ENCODE measurements around the gene OCIAD1. TPM values are rescaled to one million over a fixed set of nuclear protein-coding genes. Genes with fewer than 3 reads are reported as not detected.

Gene OCIAD1
- total RNA-seq, 4 donors from 2014 or later: 63.3 to 97.7 (median 77.8) TPM

DNA sequence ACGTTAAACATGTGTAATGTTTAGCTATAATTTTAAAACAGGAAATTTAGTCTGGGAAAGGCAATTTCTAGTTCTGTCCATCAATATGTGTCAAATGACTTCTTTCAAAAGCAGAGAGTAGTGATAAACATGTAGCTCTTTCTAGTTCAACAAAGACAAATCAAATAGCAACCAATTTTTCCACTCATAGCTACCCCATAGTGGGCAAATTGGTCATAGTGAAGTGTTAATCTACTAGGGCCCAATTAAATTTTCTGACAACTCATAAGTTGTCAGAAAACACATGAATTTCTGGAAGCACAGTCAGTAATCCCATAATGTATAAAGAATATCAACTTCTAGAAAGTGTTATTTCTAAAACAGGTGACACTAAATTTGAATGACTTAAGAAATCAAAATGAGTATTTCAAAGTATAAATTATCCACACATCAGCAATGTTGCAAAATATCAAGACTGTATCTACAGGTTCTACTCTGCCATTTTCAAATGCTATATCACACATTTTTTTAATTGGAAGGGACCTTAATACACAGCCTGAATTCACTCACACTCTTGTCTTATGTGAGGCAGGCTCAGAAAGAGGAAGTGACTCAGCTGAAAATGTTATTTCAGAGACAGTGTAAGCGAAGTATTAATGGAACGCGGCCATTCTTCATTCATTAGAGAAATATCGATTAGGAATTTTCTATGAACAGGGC lies 68.0 kb downstream of the OCIAD1 start:
- no peak for TF ChIP-seq POLR2A (IDR thresholded peaks at IDR 0.05)
- TF ChIP-seq, protein P1, sequence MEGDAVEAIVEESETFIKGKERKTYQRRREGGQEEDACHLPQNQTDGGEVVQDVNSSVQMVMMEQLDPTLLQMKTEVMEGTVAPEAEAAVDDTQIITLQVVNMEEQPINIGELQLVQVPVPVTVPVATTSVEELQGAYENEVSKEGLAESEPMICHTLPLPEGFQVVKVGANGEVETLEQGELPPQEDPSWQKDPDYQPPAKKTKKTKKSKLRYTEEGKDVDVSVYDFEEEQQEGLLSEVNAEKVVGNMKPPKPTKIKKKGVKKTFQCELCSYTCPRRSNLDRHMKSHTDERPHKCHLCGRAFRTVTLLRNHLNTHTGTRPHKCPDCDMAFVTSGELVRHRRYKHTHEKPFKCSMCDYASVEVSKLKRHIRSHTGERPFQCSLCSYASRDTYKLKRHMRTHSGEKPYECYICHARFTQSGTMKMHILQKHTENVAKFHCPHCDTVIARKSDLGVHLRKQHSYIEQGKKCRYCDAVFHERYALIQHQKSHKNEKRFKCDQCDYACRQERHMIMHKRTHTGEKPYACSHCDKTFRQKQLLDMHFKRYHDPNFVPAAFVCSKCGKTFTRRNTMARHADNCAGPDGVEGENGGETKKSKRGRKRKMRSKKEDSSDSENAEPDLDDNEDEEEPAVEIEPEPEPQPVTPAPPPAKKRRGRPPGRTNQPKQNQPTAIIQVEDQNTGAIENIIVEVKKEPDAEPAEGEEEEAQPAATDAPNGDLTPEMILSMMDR (IDR thresholded peaks at IDR 0.05): no peak
- WGBS, 2 donors: 60 to 82% methylated on average over 5 of the region's 5 CpGs
- Histone ChIP-seq H3K27ac (no peak overlapping the region), H3K9me3 (no peaks in the 10 kb centered on the region), H3K4me1 (peaks cover 0 to 20% (median 4%) of the 10 kb centered on the region in 3 donors), H3K4me3 (no peak overlapping the region), H3K36me3 (peaks cover 0 to 73% (median 0%) of the 10 kb centered on the region in 3 donors), H3K27me3 (no peaks in the 10 kb centered on the region)
- DNase-seq: no peak
- intact Hi-C loops (cut with DNase I): no loop called here

DNA sequence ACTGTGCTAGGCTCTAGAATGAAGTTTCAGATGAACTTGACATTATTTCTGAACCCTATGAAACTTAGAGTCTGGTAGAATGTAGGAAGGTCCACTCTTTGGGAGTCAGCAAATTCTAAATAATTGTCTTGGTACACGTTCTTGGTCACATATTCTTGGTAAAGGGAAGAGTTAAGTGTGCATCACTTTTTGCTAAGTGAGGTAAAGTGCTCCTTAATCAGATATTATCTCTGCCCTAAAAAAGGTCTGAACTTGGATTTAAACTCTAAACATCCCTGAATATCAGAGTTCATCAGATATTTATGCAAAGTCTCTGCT lies 68.5 kb downstream of the OCIAD1 start:
- DNase-seq: no peak
- no peak overlapping the region for H3K27ac ChIP-seq
- H3K36me3 ChIP-seq: peaks cover 0 to 78% (median 0%) of the 10 kb centered on the region in 3 donors
- H3K4me3 ChIP-seq: no peak overlapping the region
- TF ChIP-seq, protein P1 (IDR thresholded peaks at IDR 0.05): no peak
- no peak for TF ChIP-seq POLR2A (IDR thresholded peaks at IDR 0.05)
- WGBS, 2 donors: 63 to 68% methylated on average over 1 of the region's 1 CpG
- H3K4me1 ChIP-seq: peaks cover 0 to 23% (median 4%) of the 10 kb centered on the region in 3 donors
- no peaks in the 10 kb centered on the region for H3K9me3 ChIP-seq
- intact Hi-C loops (cut with DNase I): no loop called here
- H3K27me3 ChIP-seq: no peaks in the 10 kb centered on the region

DNA sequence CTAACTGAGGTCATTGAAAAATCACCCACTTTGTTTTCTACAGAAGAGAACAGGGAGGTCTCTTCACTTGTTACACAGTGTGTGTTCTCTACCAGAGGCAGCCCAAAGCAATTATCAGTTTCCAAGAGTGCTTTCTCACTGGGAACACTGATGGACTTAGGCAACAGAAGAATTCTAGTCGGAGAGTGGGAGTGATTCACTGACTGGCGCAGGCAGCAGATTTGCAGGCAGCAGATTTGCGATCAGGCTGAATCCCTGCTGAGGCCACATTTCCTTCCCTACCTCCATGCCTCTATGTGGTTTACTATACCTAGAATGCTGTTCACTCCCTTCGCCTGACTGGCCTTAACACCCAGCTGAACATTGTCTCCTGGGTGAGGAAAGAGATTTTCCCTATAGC lies 69.1 kb downstream of the OCIAD1 start:
- peaks cover 0 to 74% (median 0%) of the 10 kb centered on the region in 3 donors for H3K36me3 ChIP-seq
- WGBS, 2 donors: 66 to 84% methylated on average over 4 of the region's 4 CpGs
- intact Hi-C loops (cut with DNase I): no loop called here
- no peak overlapping the region for H3K4me3 ChIP-seq
- H3K4me1 ChIP-seq: peaks cover 0 to 24% (median 4%) of the 10 kb centered on the region in 3 donors
- TF ChIP-seq, protein P1 (IDR thresholded peaks at IDR 0.05): no peak
- TF ChIP-seq POLR2A (IDR thresholded peaks at IDR 0.05): no peak
- no peak for DNase-seq
- H3K27ac ChIP-seq: no peak overlapping the region
- no peaks in the 10 kb centered on the region for H3K9me3 ChIP-seq
- H3K27me3 ChIP-seq: no peaks in the 10 kb centered on the region

DNA sequence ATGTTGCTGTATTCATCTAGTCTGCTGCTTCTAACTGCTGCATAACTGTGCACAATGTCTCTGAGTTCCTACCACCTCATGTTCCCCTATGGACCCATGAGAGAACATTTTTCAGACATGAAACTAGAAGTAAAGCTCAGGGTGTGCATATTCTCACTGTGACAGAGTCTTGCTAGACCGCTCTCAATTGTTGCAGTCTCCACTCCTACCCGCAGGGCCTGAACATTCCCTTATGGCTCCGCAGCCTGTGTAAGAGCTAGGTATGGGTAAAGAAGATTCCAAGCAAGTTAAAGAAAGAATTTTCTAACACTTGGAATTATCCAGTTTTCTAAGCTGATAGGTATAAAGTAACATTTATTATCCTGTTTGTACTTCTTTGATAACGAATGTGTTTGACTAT lies 70.3 kb downstream of the OCIAD1 start:
- DNase-seq: no peak
- H3K4me1 ChIP-seq: peaks cover 4 to 37% (median 12%) of the 10 kb centered on the region in 3 donors
- no peaks in the 10 kb centered on the region for H3K9me3 ChIP-seq
- TF ChIP-seq, protein P1 (IDR thresholded peaks at IDR 0.05): no peak
- TF ChIP-seq POLR2A (IDR thresholded peaks at IDR 0.05): no peak
- H3K4me3 ChIP-seq: no peak overlapping the region
- intact Hi-C loops (cut with DNase I): no loop called here
- H3K36me3 ChIP-seq: peaks cover 0 to 64% (median 0%) of the 10 kb centered on the region in 3 donors
- no peak overlapping the region for H3K27ac ChIP-seq
- WGBS, 2 donors: 94 to 100% methylated on average over 4 of the region's 4 CpGs
- H3K27me3 ChIP-seq: no peaks in the 10 kb centered on the region

DNA sequence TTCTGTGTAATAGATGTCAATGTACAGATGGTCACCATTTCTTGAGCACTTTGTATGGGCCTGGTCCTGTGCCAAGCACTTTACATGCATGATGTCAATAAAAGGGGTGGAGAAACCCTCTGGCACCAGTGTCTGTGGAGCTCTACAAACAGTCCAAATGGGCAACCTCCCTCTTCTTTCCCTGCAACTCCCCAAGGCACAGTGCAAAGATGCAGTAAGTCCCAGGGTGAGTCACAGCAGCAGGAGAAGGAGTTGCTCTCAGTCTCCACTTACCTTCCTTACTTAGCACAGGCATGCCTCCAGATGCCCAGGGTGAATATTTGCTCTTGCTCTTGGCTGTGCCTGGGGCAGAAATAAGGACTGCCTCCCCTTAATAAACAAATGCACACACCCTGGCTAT lies 71.4 kb downstream of the OCIAD1 start:
- Histone ChIP-seq H3K36me3 (peaks cover 0 to 53% (median 0%) of the 10 kb centered on the region in 3 donors), H3K9me3 (no peaks in the 10 kb centered on the region), H3K27me3 (peaks cover 0 to 4% (median 0%) of the 10 kb centered on the region in 4 donors), H3K4me1 (peaks cover 10 to 48% (median 15%) of the 10 kb centered on the region in 3 donors), H3K4me3 (no peak overlapping the region), H3K27ac (peak overlapping the region in 2 of 4 donors; percentile 2 to 11)
- intact Hi-C loops (cut with DNase I): no loop called here
- TF ChIP-seq POLR2A (IDR thresholded peaks at IDR 0.05): no peak
- TF ChIP-seq, protein P1 (IDR thresholded peaks at IDR 0.05): no peak
- DNase-seq: no peak
